ENCODE data around the gene AVL9.

The AVL9 gene

GRCh38 chr7:32519763-32520162, 24.5 kb downstream of the AVL9 start:
- no peak for DNase-seq (ENCODE audit: low read depth in 1 of 2, low spot score in 1 of 2)
- no peak for TF ChIP-seq CTCF (IDR thresholded peaks at IDR 0.05; ENCODE audit: insufficient read depth, low read length)
- TF ChIP-seq GABPA (IDR thresholded peaks at IDR 0.05; ENCODE audit: low read depth) = no peak
- no peak for TF ChIP-seq SPI1 (IDR thresholded peaks at IDR 0.05; ENCODE audit: borderline replicate concordance, low read depth)
- TF ChIP-seq POLR2AphosphoS5 (IDR thresholded peaks at IDR 0.05; ENCODE audit: low read depth) = no peak
- TF ChIP-seq REST (IDR thresholded peaks at IDR 0.05; ENCODE audit: insufficient replicate concordance, low read depth) = no peak

GRCh38 chr7:32522746-32523530, 27.6 kb downstream of the AVL9 start:
- Histone ChIP-seq H3K27me3 (ENCODE audit: insufficient read depth, poor library complexity, severe bottlenecking) (no peaks in the 10 kb centered on the region), H3K27ac (replicated peaks) (no peak overlapping the region), H3K4me3 (replicated peaks; ENCODE audit: insufficient read depth, low read length) (no peak overlapping the region)
- TF ChIP-seq REST (IDR thresholded peaks at IDR 0.05; ENCODE audit: insufficient replicate concordance, low read depth) = no peak
- no peak for TF ChIP-seq POLR2AphosphoS5 (IDR thresholded peaks at IDR 0.05; ENCODE audit: low read depth)
- no peak for TF ChIP-seq CTCF (IDR thresholded peaks at IDR 0.05; ENCODE audit: insufficient read depth, low read length)
- no peak; the same call in 1 of the 2 replicates for TF ChIP-seq SPI1 (IDR thresholded peaks at IDR 0.05; ENCODE audit: borderline replicate concordance, low read depth)
- no peak for TF ChIP-seq GABPA (IDR thresholded peaks at IDR 0.05; ENCODE audit: low read depth)
- no peak for DNase-seq (ENCODE audit: low read depth in 1 of 2, low spot score in 1 of 2)

More at GRCh38 chr7:32519763-32520162, 24.5 kb downstream of the AVL9 start:
- Histone ChIP-seq H3K4me3 (replicated peaks; ENCODE audit: insufficient read depth, low read length) (no peak overlapping the region), H3K27me3 (ENCODE audit: insufficient read depth, poor library complexity, severe bottlenecking) (no peaks in the 10 kb centered on the region), H3K27ac (replicated peaks) (no peak overlapping the region)

GRCh38 chr7:32524631-32525030, 29.3 kb downstream of the AVL9 start:
- Histone ChIP-seq H3K27me3 (ENCODE audit: insufficient read depth, poor library complexity, severe bottlenecking) (no peaks in the 10 kb centered on the region), H3K4me3 (replicated peaks; ENCODE audit: insufficient read depth, low read length) (no peak overlapping the region), H3K27ac (replicated peaks) (no peak overlapping the region)
- no peak for DNase-seq (ENCODE audit: low read depth in 1 of 2, low spot score in 1 of 2)
- TF ChIP-seq REST (IDR thresholded peaks at IDR 0.05; ENCODE audit: insufficient replicate concordance, low read depth) (no peak), SPI1 (IDR thresholded peaks at IDR 0.05; ENCODE audit: borderline replicate concordance, low read depth) (no peak), GABPA (IDR thresholded peaks at IDR 0.05; ENCODE audit: low read depth) (no peak), CTCF (IDR thresholded peaks at IDR 0.05; ENCODE audit: insufficient read depth, low read length) (no peak), POLR2AphosphoS5 (IDR thresholded peaks at IDR 0.05; ENCODE audit: low read depth) (no peak)
